Fibroblast of lung (primary cell): ENCODE results near the gene TMEM131. TPM values are rescaled to one million over a fixed set of nuclear protein-coding genes. Genes with fewer than 3 reads are reported as not detected.
"Not testable (repeated sequence)": the region's sequence is repeated elsewhere in the genome, so short reads cannot be mapped to it uniquely, and the experiment has no call there.

Source experiments
- DNase-seq, 2 donors: peaks; one replicate each; pipeline versions ENCODE4 v3.0.0 to v3.0.0-alpha.2; 2010; ENCODE audit warnings: low read depth in 2 of 2
- H2AFZ ChIP-seq: 2 replicates; pipeline ENCODE4 v1.5.1; 2012; ENCODE audit warnings: low read length, control low read depth, inconsistent platforms
- H3K27ac ChIP-seq: 2 replicates; pipeline ENCODE4 v1.5.1; 2011; ENCODE audit warnings: low read length, control low read depth; ENCODE audit not compliant: insufficient read depth
- H3K27me3 ChIP-seq: 2 replicates; pipeline ENCODE4 v1.5.1; 2011; ENCODE audit warnings: mild to moderate bottlenecking, low read length; ENCODE audit not compliant: control insufficient read depth, insufficient read depth
- H3K36me3 ChIP-seq: 2 replicates; pipeline ENCODE4 v1.5.1; 2011; ENCODE audit warnings: low read length; ENCODE audit not compliant: control insufficient read depth, insufficient read depth
- H3K4me1 ChIP-seq: 2 replicates; pipeline ENCODE4 v1.5.1; 2011; ENCODE audit warnings: low read length; ENCODE audit not compliant: control insufficient read depth, insufficient read depth; ENCODE audit errors: extremely low read depth
- H3K4me2 ChIP-seq: 2 replicates; pipeline ENCODE4 v1.5.1; 2011; ENCODE audit warnings: low read length, control low read depth; ENCODE audit not compliant: insufficient read depth; ENCODE audit errors: extremely low read depth
- H3K4me3 ChIP-seq, 4 experiments: fragments of 200-600 bp in 1 of 4; sonication (generic) in 1 of 4; replicated peaks in 1 of 4; 2 replicates each; pipeline ENCODE4 v1.5.1; 2011 to 2016; ENCODE audit warnings: low read length in 4 of 4, low read depth in 3 of 4, mild to moderate bottlenecking in 3 of 4, control low read depth in 2 of 4, inconsistent platforms in 1 of 4, mixed read lengths in 1 of 4; ENCODE audit not compliant: insufficient read depth in 1 of 4; ENCODE audit errors: control extremely low read depth in 1 of 4
- H3K79me2 ChIP-seq: 2 replicates; pipeline ENCODE4 v1.5.1; 2012; ENCODE audit warnings: mild to moderate bottlenecking, low read length, inconsistent platforms; ENCODE audit not compliant: control insufficient read depth, insufficient read depth
- H3K9ac ChIP-seq: 2 replicates; pipeline ENCODE4 v1.5.1; 2011; ENCODE audit warnings: mild to moderate bottlenecking, low read length, control low read depth; ENCODE audit not compliant: insufficient read depth
- H3K9me3 ChIP-seq: 2 replicates; pipeline ENCODE4 v1.5.1; 2012; ENCODE audit warnings: low read depth, low read length; ENCODE audit not compliant: control insufficient read depth, insufficient read depth
- H4K20me1 ChIP-seq: 2 replicates; pipeline ENCODE4 v1.5.1; 2011; ENCODE audit warnings: low read length; ENCODE audit not compliant: control insufficient read depth, insufficient read depth; ENCODE audit errors: extremely low read depth
- CTCF ChIP-seq, 2 donors: IDR thresholded peaks in 1 of 2; conservative IDR thresholded peaks in 1 of 2; 1 replicate in 1 of 2; 2 replicates in 1 of 2; pipeline ENCODE4 v1.5.1; 2011 to 2012; ENCODE audit warnings: low read length in 2 of 2, control low read depth in 1 of 2, inconsistent platforms in 1 of 2, low read depth in 1 of 2, mild to moderate bottlenecking in 1 of 2
- EZH2 ChIP-seq: IDR thresholded peaks from 2 replicates; pipeline ENCODE4 v1.5.1; 2012; ENCODE audit warnings: low read length, control low read depth, mild to moderate bottlenecking; ENCODE audit errors: missing control alignments
- polyA plus RNA-seq, 2 donors: library from polyadenylated mRNA; depleted of rRNA in 1 of 2; stranded (reverse) in 1 of 2; unstranded in 1 of 2; fragments of >200 nt; gene quantifications; 2 replicates each; pipeline ENCODE4 v1.2.1, GENCODE V29; 2011 to 2012; ENCODE audit warnings: missing spikeins in 1 of 2
- total RNA-seq: library from RNA; depleted of rRNA; stranded (reverse); fragments of >200 nt; gene quantifications from 2 replicates; pipeline ENCODE4 v1.2.1, GENCODE V29; 2014

TMEM131 gene
- total and polyA plus RNA-seq, 2 donors (not counting 1 experiment from before 2014, with no cell fraction given): 18.1 to 32.4 TPM

- Histone ChIP-seq H3K9me3 (no peaks in the 10 kb centered on the region), H3K79me2 (no peaks in the 10 kb centered on the region), H3K4me1 (no peaks in the 10 kb centered on the region), H3K4me3 (no peak within 1 kb of the TSS), H3K27me3 (peaks cover 5% of the 10 kb centered on the region), H3K9ac (no peak within 1 kb of the TSS), H3K4me2 (no peak within 1 kb of the TSS), H3K27ac (no peak within 1 kb of the TSS), H3K36me3 (no peaks in the 10 kb centered on the region), H2AFZ (no peak within 1 kb of the TSS), H4K20me1 (no peaks in the 10 kb centered on the region)
- DNase-seq: no peak
- no peak for TF ChIP-seq EZH2
- TF ChIP-seq CTCF (conservative IDR thresholded peaks at IDR 0.05 in 1 of 2, IDR thresholded peaks at IDR 0.05 in 1 of 2; ENCODE audit: low read depth in 1 of 2, low read length in 2 of 2): no peak
Measured at GRCh38 chr2:97713296-97714083, 282.3 kb downstream of the TMEM131 start, which contains the start of gene ZAP70. ZAP70 (plus strand) TSS chr2:97713576; CDS start chr2:97724037, 10,461 bp downstream.

GRCh38 chr2:97712693-97713295 lies 283.0 kb downstream of the TMEM131 start:
- H4K20me1 ChIP-seq: no peaks in the 10 kb centered on the region
- H3K79me2 ChIP-seq: no peaks in the 10 kb centered on the region
- no peak for DNase-seq
- H3K9ac ChIP-seq: no peak overlapping the region
- H3K36me3 ChIP-seq: no peaks in the 10 kb centered on the region
- TF ChIP-seq EZH2: no peak
- TF ChIP-seq CTCF (conservative IDR thresholded peaks at IDR 0.05 in 1 of 2, IDR thresholded peaks at IDR 0.05 in 1 of 2; ENCODE audit: low read depth in 1 of 2, low read length in 2 of 2): no peak
- no peaks in the 10 kb centered on the region for H3K4me1 ChIP-seq
- H3K27me3 ChIP-seq: peaks cover 6% of the 10 kb centered on the region
- no peak overlapping the region for H3K27ac ChIP-seq
- H3K4me2 ChIP-seq: no peak overlapping the region
- no peaks in the 10 kb centered on the region for H3K9me3 ChIP-seq
- no peak overlapping the region for H3K4me3 ChIP-seq
- H2AFZ ChIP-seq: no peak overlapping the region

- H3K9ac ChIP-seq, H2AFZ ChIP-seq, H3K79me2 ChIP-seq, H4K20me1 ChIP-seq, H3K4me3 ChIP-seq, DNase-seq, H3K27ac ChIP-seq, H3K36me3 ChIP-seq, H3K27me3 ChIP-seq, H3K9me3 ChIP-seq, H3K4me2 ChIP-seq, H3K4me1 ChIP-seq: not testable (repeated sequence)
Measured at GRCh38 chr2:97712175-97712574, 283.6 kb downstream of the TMEM131 start.
